GM12891 (cell line): Measurements from ENCODE around the gene BACE2.

Experiments used
- DNase-seq: peaks from one replicate; pipeline ENCODE4 v3.0.0; 2011; ENCODE audit warnings: low spot score; ENCODE audit not compliant: insufficient read length
- FAIRE-seq: peaks from 2 replicates; lab custom pipeline; 2011; peaks lifted over from hg19 to GRCh38; lab: Jason Lieb, UNC
- PAX5 ChIP-seq: IDR thresholded peaks from 2 replicates; pipeline ENCODE4 v1.6.1; 2011; ENCODE audit warnings: low read length, moderate library complexity, mild to moderate bottlenecking; ENCODE audit not compliant: insufficient read depth, severe bottlenecking
- POLR2A ChIP-seq: IDR thresholded peaks from 2 replicates; pipeline ENCODE4 v1.6.1; 2011; ENCODE audit warnings: low read depth, low read length, control low read depth
- POLR2AphosphoS5 ChIP-seq: IDR thresholded peaks from 2 replicates; pipeline ENCODE4 v1.6.1; 2011; ENCODE audit warnings: low read depth, low read length, control low read depth
- POU2F2 ChIP-seq: IDR thresholded peaks from 2 replicates; pipeline ENCODE4 v1.6.1; 2011; ENCODE audit warnings: low read depth, mild to moderate bottlenecking, control low read depth, low read length, moderate library complexity
- SPI1 ChIP-seq: IDR thresholded peaks from 2 replicates; pipeline ENCODE4 v1.6.1; 2011; ENCODE audit warnings: low read depth, low read length, control low read depth
- TAF1 ChIP-seq: IDR thresholded peaks from 2 replicates; pipeline ENCODE4 v1.6.1; 2011; ENCODE audit warnings: low read depth, low read length, control low read depth

The BACE2 gene

GRCh38 chr21:41256771-41257702 is 89.1 kb downstream of the BACE2 start:
- DNase-seq (no peak), FAIRE-seq (no peak)
- no peak for TF ChIP-seq POU2F2
- no peak for TF ChIP-seq SPI1
- TF ChIP-seq POLR2A = no peak

DNA sequence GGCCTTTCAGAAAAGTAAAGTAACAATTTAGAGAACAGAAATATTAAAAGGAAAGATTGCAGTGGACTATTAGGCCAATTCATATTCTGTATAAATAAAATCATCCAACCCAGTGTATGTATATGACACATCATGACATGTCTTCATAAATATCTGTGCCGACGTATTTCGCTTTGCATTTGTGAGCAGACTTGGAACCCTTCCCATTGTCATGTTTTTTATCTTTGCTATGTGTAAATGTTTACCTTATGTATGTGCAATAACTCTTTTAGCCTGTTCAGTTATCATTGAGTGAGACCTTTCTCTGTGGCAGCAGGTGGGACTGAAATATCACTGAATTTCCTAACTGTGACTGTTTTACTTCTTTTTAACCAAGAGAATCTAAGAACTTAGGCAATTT is 90.7 kb downstream of the BACE2 start:
- TF ChIP-seq TAF1 (no peak), PAX5 (no peak), POU2F2 (no peak), SPI1 (no peak), POLR2A (no peak), POLR2AphosphoS5 (no peak)
- FAIRE-seq (no peak), DNase-seq (no peak)

GRCh38 chr21:41260428-41260827 is 92.5 kb downstream of the BACE2 start:
- no peak for FAIRE-seq
- no peak for DNase-seq
- TF ChIP-seq POLR2AphosphoS5 (no peak), SPI1 (no peak), TAF1 (no peak), POLR2A (no peak), PAX5 (no peak), POU2F2 (no peak)

DNA sequence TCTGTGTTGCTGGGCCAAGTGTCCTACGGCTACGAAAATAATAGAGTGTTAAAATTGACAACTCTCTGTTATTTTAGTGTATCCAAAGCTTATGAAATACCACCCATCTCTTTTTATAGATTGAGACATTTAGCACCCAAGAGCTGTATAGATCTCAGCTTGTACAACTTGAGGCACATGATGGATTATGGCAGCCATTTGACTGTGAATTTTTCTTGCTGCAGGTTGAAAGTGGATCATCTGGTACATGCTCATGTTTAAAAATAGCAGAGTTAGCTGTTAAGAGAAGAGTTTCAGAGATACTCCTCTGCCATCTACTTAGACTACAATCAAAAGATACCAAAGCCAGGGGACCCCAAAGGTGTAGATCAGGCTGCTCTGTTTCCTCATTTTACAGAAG is 99.4 kb downstream of the BACE2 start:
- TF ChIP-seq POLR2A (no peak), PAX5 (no peak), TAF1 (no peak), SPI1 (no peak), POU2F2 (no peak), POLR2AphosphoS5 (no peak)
- DNase-seq = no peak
- FAIRE-seq = no peak

DNA sequence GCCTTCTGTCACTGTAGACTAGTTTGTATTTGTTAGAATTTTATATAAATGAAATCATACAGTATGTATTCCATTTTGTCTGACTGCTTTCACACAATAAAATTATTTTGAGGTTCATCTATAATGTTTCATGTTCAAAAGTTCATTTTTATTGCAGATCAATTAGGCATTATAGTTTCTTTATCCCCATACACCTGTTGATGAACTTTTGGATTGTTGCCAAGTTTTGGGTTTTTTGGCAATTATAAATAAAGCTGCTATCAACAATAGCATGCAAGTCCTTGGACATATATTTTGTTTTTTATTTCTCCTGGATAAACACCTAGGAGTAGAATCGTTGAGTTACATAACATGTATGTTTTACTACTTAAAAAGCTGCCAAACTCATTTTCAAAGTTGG is 101.6 kb downstream of the BACE2 start:
- DNase-seq (no peak), FAIRE-seq (no peak)
- TF ChIP-seq POU2F2 (no peak), TAF1 (no peak), SPI1 (no peak), POLR2AphosphoS5 (no peak), POLR2A (no peak), PAX5 (no peak)

GRCh38 chr21:41277196-41277595 is 109.2 kb downstream of the BACE2 start:
- DNase-seq = no peak
- TF ChIP-seq SPI1 (no peak), POLR2A (no peak), PAX5 (no peak), POU2F2 (no peak), POLR2AphosphoS5 (no peak), TAF1 (no peak)
- no peak for FAIRE-seq

- no peak for FAIRE-seq
- TF ChIP-seq POLR2A (no peak), POLR2AphosphoS5 (no peak), PAX5 (no peak), POU2F2 (no peak), TAF1 (no peak), SPI1 (no peak)
- no peak for DNase-seq
Measured at GRCh38 chr21:41277846-41278245, 109.9 kb downstream of the BACE2 start.

- no peak for FAIRE-seq
- TF ChIP-seq TAF1 = no peak
- no peak for TF ChIP-seq POLR2AphosphoS5
- no peak for TF ChIP-seq POLR2A
- no peak for TF ChIP-seq PAX5
- TF ChIP-seq SPI1 = no peak
- no peak for TF ChIP-seq POU2F2
- no peak for DNase-seq
Measured at GRCh38 chr21:41280115-41280919, 112.4 kb downstream of the BACE2 start.

GRCh38 chr21:41282412-41282811 is 114.5 kb downstream of the BACE2 start:
- DNase-seq = no peak
- no peak for FAIRE-seq
- no peak for TF ChIP-seq PAX5
- TF ChIP-seq SPI1 = no peak
- TF ChIP-seq POLR2AphosphoS5 = no peak
- no peak for TF ChIP-seq POLR2A
- TF ChIP-seq POU2F2 = no peak
- TF ChIP-seq TAF1 = no peak
